Measurements from ENCODE around the gene S100B.
"Not testable (repeated sequence)": the region's sequence is repeated elsewhere in the genome, so short reads cannot be mapped to it uniquely, and the experiment has no call there.

The S100B gene

GRCh38 chr21:46636181-46636512, 31.3 kb upstream of the S100B start:
- no peak for TF ChIP-seq CTCF (IDR thresholded peaks at IDR 0.05; ENCODE audit: insufficient read depth, low read depth, low read length, missing control alignments)
- H3K4me3 ChIP-seq (ENCODE audit: low read depth, low read length) = peak overlapping the region; percentile 83
- no peak for DNase-seq (ENCODE audit: low read depth)

- peak within 1 kb of the TSS; percentile 83 for H3K4me3 ChIP-seq (ENCODE audit: low read depth, low read length)
- peak; percentile 98 for DNase-seq (ENCODE audit: low read depth)
- no peak for TF ChIP-seq CTCF (IDR thresholded peaks at IDR 0.05; ENCODE audit: insufficient read depth, low read depth, low read length, missing control alignments)
These were observed 30.7 kb upstream of the S100B start, which contains the start of gene PRMT2 for GRCh38 chr21:46635324-46636180. TSS of gene PRMT2 (plus strand) at chr21:46635674. CDS start at chr21:46636952, 1,278 bp downstream.

GRCh38 chr21:46634966-46635323, 30.1 kb upstream of the S100B start:
- TF ChIP-seq CTCF (IDR thresholded peaks at IDR 0.05; ENCODE audit: insufficient read depth, low read depth, low read length, missing control alignments) = peak; percentile 4
- peak overlapping the region; percentile 83 for H3K4me3 ChIP-seq (ENCODE audit: low read depth, low read length)
- DNase-seq (ENCODE audit: low read depth) = peak; percentile 81

- peak overlapping the region; percentile 83; the same call in 1 of the 2 replicates for H3K4me3 ChIP-seq (ENCODE audit: low read depth, low read length)
- no peak for DNase-seq (ENCODE audit: low read depth)
- TF ChIP-seq CTCF (IDR thresholded peaks at IDR 0.05; ENCODE audit: insufficient read depth, low read depth, low read length, missing control alignments) = no peak
These were observed 29.5 kb upstream of the S100B start for GRCh38 chr21:46634427-46634826.

- no peak overlapping the region for H3K4me3 ChIP-seq (ENCODE audit: low read depth, low read length)
- DNase-seq (ENCODE audit: low read depth) = no peak
- no peak for TF ChIP-seq CTCF (IDR thresholded peaks at IDR 0.05; ENCODE audit: insufficient read depth, low read depth, low read length, missing control alignments)
These were observed 28.7 kb upstream of the S100B start for GRCh38 chr21:46633566-46633965.

- not testable (repeated sequence) for DNase-seq (ENCODE audit: low read depth); H3K4me3 ChIP-seq (ENCODE audit: low read depth, low read length)
These were observed 26.0 kb upstream of the S100B start for GRCh38 chr21:46630915-46631314.

GRCh38 chr21:46628868-46629267, 24.0 kb upstream of the S100B start:
- DNase-seq (ENCODE audit: low read depth) = no peak
- no peak for TF ChIP-seq CTCF (IDR thresholded peaks at IDR 0.05; ENCODE audit: insufficient read depth, low read depth, low read length, missing control alignments)
- no peak overlapping the region for H3K4me3 ChIP-seq (ENCODE audit: low read depth, low read length)

Measured in GM12865 (cell line).